NCI-H748 treated with DMSO at 0.1 percent for 48 hours (cell line): Measurements from ENCODE around the gene PCYT2.
A peak's percentile ranks its signal among the peaks of the same experiment; 100 is the strongest.

ENCODE experiments used
- DNase-seq: peaks from one replicate; lab custom pipeline; 2025; lab: John Stamatoyannopoulos, UW

Gene PCYT2

GRCh38 chr17:81899514-81900166 lies 11.6 kb downstream of the PCYT2 start:
- DNase-seq = no peak

GRCh38 chr17:81898885-81899284 lies 12.3 kb downstream of the PCYT2 start:
- DNase-seq = no peak

GRCh38 chr17:81898029-81898866 lies 13.0 kb downstream of the PCYT2 start:
- no peak for DNase-seq

- no peak for DNase-seq
Measured at GRCh38 chr17:81895400-81895799, 15.8 kb downstream of the PCYT2 start.

GRCh38 chr17:81891303-81891552 lies 20.0 kb downstream of the PCYT2 start:
- no peak for DNase-seq

GRCh38 chr17:81890447-81891302 lies 20.5 kb downstream of the PCYT2 start:
- no peak for DNase-seq

GRCh38 chr17:81889602-81890001 lies 21.6 kb downstream of the PCYT2 start:
- no peak for DNase-seq

- DNase-seq = no peak
Measured at GRCh38 chr17:81888988-81889595, 22.1 kb downstream of the PCYT2 start.

- DNase-seq = no peak
Measured at GRCh38 chr17:81888105-81888987, 22.9 kb downstream of the PCYT2 start.

GRCh38 chr17:81885869-81886548 lies 25.2 kb downstream of the PCYT2 start:
- DNase-seq = no peak

- DNase-seq = no peak
Measured at GRCh38 chr17:81885454-81885853, 25.7 kb downstream of the PCYT2 start.

GRCh38 chr17:81884968-81885367 lies 26.2 kb downstream of the PCYT2 start:
- no peak for DNase-seq

- no peak for DNase-seq
Measured at GRCh38 chr17:81884520-81884919, 26.7 kb downstream of the PCYT2 start.

GRCh38 chr17:81879121-81879520 lies 32.1 kb downstream of the PCYT2 start:
- DNase-seq = no peak

- DNase-seq = no peak
Measured at GRCh38 chr17:81878294-81878693, 32.9 kb downstream of the PCYT2 start.

- no peak for DNase-seq
Measured at GRCh38 chr17:81877569-81877968, 33.6 kb downstream of the PCYT2 start.

GRCh38 chr17:81871387-81872230 lies 39.6 kb downstream of the PCYT2 start:
- DNase-seq = peak; percentile 68

- no peak for DNase-seq
Measured at GRCh38 chr17:81870981-81871386, 40.2 kb downstream of the PCYT2 start, which contains the start of gene ARHGDIA. Gene ARHGDIA, minus strand, starts transcription at chr17:81871337. Its CDS starts 1,407 bp downstream, at chr17:81869930.

- no peak for DNase-seq
Measured at GRCh38 chr17:81870131-81870980, 40.8 kb downstream of the PCYT2 start.
